GM18861 (cell line): ENCODE results near the gene HABP2.

Source experiments
- ATAC-seq: cut with Tn5 transposase; IDR thresholded peaks from one replicate; pipeline ENCODE4 v1.9.1; 2021; ENCODE audit not compliant: unreplicated experiment

The HABP2 gene

DNA sequence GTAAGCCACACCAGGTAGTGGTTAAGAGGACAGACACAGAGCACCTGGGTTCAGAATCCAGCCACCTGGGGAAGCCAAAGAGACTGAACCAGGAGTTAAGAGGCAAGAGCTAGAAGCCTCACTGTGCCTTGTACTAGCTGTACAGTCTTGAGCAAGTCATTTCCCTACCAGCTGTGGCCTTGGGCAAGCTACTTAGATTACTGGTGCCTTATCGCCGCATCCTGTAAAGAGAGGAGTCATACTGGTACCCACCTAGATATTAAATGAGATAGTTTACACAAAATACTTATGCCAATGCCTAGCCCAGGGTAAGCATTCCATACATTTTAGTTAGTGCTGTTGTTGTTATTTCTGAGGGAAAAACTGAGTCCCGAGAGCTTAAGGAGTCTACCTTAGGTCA lies 47.7 kb downstream of the HABP2 start:
- ATAC-seq = no peak

DNA sequence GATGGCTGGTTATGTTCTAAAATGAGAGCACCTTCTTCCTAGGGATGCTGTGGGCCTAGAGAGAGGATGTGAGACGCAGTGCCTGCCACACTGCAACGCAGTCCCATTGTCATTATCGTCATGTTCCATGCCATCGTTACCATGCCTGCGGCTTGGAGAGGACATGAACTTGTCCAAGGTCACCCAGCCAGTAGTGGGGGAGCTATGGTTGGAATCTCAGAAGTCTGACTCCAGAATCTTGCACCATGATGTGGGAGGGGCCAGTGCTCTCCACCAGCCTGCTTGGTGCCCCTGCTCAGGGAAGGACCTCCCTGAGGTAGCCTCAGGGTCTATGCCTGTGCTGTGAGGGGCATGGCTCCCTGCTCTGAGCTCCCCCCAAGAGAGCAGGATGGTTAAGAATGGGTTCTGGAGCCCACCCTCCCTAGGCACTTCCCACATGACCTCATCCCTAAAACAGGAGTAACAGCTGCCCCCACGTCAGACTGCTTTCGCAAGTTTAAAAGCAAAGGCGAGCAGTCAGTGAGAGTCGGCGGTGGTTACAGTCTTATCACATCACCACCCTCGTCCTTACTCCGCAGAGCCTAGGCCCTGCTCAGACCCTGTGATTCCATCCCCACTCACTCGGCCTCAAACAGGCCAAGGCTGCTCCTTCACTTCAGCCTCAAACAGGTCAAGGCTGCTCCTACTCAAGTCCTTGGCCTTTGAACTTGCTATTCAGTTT lies 50.4 kb downstream of the HABP2 start:
- no peak for ATAC-seq

DNA sequence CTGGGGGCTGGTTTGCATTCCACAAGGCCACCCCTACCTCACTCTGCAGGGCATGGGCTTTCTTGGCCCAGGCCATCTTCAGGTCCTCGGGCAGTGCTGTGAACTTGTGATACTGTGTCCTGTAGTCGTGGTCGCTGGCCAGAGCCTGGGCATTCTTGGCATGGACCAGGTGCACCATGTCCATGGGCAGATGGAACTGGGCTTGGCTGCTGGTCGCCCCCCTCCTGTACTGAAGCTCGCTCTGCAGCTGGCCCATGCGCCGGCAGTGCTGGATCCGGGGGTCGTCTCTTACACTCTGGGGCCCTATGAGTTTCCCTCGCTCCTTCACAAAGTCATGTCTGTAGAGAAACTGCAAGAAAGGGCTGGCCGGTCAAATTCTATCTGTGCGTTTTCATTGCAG lies 51.7 kb downstream of the HABP2 start:
- ATAC-seq = no peak

DNA sequence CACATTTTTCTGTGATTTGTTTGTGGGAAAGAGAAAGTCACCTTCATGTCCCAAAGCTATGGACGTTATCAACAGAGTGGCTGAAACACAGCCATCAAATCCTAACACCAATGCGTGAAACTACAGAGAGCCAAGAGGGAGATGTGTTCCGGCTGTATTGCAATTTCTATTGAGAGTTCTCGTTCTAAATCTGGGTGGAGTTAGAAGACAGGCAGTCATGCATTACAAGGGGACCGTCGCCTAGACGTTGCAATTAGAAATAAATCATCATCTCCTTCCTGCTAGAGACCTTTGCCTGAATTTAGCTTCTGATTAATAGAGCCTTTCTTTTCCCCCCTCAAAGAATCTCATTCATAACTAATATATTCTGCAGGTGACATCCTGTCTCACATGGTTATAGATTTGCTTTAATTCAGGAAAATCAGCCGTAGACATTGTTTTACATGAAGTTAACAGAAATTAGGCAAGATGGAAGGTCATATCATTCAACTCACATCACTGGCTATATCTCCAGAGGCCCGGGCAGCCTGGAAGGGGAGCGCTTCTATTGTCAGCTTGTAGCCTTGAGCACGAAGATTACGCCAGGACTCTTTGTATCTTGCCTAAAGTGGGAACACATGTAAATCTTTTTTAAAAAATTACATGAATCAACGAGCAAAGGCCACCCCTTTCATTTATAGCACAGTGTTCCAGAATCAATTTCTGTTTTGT lies 52.6 kb downstream of the HABP2 start:
- no peak for ATAC-seq

DNA sequence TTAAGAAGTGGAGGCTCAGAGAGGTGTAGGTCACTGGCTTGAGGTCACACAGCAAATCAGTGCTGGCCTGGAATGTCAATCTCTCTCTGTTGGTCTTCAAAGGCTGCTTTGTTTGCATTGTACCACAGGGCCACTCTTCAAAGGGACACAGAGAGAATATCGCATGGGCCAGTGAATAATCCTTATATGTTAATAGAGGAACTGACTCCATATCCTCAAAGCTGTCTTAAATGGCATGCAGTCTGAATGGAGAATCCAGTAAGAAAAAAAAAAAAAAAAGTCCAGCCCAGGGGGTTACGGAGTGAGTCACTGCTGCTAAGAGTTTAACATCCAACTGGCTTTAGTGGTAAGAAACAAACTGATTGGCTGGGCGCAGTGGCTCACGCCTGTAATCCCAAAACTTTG lies 56.9 kb downstream of the HABP2 start:
- no peak for ATAC-seq

DNA sequence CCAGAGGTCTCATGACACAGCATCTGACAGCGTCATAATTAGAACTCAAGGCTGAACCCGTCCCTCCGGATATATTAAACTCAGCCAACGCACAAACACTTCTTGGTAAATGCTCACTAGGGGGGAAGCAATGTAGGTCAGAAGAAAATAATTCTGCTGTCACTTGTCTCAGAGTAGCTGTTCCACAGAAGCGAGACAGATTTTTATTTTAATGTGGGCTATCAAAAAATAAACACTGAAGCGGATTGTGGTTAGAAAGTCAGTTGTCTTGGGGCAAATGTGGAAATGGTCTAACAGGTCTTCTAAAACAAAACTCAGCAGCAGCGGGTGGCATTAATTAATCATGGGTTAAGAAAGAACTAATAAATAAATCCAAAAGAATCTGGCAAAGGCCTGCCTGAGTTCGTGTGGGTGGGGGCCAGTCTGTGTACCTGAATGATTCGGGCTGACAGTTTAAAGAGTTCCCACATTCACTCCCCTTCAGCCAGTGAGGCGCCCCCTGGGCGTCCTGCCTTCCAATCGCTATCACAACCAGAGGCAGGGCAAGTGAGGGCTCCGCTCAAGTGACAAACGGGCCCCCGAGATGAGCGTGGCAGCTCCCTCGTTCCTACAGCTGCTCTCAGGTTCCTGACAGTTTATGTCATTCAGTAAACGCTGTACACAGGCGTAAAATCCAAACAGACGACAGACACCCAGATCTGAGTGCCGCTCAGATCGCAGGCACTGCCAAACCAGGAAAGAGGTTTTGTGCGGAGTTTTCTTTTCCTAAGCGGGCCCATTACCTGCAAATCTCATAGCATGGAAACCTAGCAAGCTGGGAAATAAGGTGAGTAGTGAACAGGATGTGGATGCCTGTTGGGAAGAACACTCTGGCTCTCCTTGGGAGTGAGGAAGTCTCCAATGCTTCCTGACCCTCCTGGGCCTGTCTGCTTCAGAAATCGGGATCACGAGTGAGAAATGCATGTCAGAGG lies 58.1 kb downstream of the HABP2 start:
- ATAC-seq = no peak

DNA sequence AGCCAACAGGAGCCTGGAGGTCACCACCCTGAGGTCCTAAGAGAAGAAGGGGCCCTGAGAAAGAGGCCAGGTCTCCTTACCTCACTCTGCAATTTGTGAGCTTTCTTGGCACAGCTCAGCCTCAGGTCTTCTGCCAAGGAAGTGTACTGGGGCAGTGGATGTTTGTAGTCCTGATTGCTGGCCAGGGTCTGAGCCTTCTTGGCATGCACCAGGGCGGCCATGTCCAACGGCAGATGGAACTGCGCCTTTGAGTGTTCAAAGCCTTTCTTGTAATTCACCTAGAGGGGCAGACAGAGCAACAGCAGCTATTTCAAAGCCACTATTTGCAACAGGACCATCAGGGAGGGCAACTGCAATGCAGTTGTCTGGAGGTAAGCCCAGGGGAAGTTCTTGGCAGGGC lies 59.3 kb downstream of the HABP2 start:
- no peak for ATAC-seq

DNA sequence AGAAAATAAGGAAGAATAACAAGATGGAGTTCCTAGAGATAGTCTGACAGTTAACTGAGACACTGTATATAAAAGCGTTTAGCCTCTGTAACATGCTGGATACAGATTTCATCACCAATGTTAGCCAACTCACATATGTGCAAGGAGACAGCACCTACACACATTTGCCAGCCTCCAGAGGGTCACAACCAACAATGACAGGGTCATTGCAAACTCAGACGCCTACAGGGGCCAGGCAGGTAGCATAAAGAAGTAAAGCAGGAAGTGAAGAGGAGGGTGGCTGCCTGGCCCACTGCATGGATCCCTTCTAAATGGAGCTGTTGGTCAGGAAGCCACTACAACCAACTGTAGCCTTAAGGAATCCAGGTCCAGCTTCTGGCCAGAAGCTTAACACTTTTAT lies 60.6 kb downstream of the HABP2 start:
- ATAC-seq = no peak

DNA sequence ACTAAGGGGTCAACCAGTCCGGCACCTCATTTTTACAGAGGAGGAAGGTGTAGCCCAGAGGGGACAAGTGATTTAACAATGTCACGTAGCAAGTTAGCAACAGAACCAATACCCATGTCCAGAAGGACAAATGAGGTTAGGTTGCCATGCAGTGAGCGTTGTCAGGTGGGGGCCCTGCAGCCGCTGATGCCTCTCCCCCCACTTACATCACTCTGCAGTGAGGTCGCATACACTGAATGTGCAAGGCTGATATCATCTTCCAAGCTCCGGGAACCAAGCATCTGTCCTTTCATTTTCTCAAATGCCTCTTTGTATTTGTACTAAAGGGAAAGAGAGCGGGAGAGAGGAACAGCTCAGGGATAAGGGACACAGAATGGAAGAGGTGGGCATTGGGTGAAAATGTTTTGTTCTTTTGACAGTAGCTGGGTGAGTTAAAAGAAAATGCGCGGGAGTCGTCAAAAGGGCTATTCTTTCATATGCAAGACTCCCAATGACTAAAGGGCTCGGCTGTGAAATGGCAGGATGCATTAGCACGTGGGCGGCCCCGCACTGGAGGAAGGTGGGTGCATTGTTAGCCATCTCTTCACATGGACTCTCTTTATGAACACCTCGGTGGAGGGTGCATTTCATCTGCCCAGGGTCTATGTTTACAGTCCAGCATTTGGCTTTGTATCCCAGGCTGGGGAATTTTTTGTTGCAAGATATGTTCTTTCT lies 61.3 kb downstream of the HABP2 start:
- ATAC-seq = no peak

DNA sequence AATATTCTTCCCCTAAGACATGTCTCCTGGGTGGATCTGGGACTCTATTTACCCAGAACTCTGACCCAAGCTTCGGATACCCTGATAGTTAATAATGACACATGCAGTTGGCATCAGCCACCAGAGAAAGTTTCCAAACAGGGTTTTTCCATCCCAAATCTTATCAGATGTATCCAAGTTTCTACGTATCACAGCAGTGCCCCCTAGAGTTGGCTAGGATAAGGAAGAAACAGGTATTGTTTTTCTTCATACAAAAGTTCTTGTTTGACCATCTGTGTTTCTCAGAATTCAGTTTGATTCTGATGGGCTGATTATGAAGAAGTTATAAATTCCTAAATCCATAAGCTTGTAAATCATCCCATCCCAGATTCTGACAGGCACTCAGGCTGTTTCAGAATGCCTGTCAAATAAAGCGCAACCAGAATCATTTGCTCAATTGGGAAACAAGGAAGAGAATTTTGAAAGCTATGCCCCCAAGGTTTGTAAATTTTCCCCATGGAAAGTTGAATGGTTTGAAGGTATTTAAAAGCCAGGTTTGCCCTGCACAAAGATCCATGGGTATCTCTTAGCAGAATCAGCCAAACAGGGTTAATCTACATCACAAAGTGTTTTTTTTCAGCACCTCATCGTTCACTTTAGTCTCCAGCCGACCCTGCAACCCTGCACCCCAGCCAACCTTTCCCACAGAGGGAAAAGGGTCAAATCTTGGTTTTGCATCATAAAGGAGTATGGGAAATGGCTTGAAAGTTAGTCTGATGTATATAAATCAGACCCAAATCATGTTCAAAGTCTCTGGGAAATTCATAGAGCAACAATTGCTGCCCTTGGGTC lies 63.6 kb downstream of the HABP2 start:
- ATAC-seq = no peak

DNA sequence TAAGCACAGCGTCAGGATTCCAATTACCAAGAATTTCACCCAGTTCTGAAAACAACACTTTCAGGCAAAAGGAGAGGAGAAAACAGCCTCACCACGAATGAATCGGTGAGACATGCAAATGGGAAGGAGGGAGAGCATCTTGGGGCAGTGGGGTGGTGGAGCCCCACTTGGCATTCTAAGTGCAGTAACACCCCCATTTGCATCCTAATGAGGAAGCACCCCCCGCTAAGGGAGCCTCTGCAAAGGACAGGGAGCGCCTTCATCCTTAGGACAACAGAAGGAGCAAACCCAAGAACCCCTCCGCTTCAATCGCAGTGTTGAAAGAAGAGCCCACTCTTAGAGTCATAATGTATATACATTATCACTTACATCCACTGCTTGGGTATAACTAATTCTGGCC lies 64.2 kb downstream of the HABP2 start:
- ATAC-seq = no peak

DNA sequence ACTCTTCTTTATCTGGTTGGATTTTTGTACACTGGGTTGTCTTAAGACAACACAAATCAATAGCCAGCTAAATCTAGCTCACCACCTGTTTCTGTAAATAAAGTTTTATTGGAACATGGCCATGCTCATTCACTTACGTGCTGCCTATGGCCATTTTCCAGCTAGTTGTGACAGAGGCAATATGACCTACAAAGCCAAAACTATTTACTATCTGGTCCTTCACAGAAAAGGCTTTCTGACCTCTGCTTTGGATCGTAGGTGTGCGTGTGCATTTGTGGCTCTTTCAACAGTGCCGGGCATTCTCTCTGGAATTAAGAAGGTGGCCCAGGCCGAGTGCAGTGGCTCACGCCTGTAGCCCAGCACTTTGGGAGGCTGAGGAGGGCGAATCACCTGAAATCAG lies 65.5 kb downstream of the HABP2 start:
- no peak for ATAC-seq

DNA sequence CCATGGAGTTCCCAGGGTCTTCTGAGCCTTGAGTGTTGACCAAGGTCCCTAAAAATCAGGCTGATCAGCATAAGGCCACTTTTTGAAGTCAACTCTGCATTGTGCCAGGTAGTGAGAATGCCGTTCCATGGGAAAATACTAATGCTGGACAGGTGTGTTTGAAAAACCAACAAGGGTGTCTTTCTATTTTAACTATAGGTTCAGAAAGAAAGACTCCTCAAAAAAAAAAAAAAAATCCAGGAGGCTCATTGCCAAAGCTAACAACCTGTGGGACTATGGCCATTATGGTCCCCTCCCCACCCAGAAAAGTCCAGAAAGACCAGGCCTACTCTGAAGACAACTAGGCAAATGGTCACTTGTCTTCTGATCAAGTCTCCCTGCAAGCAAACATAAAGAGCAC lies 66.5 kb downstream of the HABP2 start:
- no peak for ATAC-seq

DNA sequence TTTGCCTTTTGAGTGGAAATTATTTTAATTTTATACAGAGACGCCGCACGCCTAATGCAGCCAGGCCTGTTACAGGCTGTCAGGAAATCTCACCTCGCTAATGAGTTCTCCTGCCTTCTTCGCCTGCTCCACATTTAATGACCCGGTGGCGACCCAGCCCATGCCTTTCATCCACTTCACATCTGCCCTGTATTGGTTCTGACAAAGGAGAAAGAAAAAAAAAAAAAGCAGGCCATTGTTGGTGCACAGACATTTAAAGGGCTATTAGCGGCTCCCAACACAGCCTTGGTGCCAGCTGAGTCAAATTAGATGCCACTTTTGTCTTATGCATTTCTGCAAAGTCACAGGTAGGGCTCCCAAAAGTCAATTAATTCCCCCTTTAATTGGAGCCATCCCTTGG lies 67.7 kb downstream of the HABP2 start:
- no peak for ATAC-seq

DNA sequence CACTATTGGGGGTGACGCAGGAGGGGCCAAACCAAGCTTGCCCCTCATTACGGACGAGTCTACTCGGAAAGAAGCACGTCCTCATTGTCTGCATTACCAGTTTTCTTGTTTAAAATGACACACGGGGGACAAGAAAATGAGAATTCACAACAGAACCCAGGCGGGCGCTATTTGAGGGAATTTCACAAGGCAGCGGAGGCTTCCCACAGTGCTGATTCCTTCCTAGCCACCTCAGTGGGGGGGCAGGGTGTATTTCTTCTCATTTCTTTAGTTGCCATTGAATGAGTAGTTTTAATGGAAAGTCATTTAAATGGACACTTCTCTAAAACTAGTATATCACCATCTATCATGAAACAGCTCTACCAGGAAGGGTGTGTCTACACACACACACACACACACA lies 68.1 kb downstream of the HABP2 start:
- ATAC-seq = no peak

DNA sequence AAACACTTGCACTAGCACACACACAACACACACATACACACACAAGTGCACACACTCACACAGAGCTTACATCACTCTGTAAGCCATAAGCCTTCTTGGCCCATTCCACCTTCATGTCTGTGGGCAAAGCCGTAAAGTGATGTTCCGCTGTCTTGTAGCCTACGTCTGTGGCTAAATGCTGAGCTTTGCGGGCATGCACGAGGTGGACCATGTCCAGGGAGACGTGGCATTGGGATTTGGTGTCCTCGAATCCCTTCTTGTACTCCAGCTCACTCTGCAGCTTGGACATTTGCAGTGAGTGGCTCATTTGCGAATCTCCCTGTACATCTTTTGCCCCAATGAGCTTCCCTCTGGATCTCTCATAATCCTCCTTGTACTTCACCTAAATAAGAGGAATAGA lies 68.9 kb downstream of the HABP2 start:
- no peak for ATAC-seq

DNA sequence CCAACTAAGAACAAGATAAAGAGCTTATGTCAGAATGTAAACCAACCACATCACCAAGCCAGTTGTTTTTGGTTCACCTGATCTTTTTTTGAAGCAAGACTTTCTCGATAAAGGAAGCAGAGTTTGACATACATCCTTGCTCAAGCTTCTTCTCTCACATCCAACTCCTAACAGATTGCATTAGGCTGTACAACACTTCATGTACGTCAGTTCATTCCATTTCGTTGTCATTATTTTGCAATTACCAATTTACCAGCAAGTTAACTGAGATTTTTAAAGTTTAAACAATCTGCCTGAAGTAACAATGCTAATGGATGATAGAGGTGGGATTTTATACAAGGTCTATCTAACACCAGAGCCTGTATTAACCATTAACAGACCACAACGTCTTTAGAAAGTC lies 70.0 kb downstream of the HABP2 start:
- no peak for ATAC-seq

DNA sequence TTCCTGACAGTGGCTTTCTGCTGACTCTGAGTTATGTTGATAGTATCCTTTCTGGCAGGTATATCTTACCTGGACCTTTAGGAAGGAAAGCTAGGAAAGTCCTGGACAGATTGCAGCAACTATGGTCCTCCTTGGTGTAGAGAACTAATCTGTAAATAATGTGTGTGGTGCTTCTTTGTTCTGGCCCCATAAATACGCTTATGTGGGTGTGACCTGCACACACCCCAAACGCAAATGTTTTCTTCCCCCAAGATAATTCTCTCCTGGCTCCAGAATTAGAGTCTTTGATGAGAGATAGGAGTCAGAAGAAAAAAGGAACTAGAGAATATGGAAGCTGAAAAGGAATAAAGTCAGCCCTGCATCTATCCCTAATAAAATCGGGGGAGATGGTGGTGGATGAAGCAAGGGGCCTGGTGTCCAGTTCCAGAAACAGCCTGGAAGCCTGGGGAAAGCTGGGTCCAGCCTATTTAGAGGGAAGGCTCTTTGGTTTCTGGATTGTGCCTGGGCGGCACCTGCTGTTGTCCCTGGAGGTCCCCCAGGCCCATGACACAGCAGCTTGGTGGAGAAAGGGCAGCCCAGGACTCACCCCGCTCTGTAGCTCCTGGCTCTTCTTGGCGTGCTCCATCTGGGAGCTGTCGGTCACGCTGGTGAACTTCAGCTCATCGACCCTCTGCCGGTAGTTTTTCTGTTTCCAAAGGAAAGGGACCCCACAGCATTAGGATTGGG lies 72.8 kb downstream of the HABP2 start:
- ATAC-seq = no peak

DNA sequence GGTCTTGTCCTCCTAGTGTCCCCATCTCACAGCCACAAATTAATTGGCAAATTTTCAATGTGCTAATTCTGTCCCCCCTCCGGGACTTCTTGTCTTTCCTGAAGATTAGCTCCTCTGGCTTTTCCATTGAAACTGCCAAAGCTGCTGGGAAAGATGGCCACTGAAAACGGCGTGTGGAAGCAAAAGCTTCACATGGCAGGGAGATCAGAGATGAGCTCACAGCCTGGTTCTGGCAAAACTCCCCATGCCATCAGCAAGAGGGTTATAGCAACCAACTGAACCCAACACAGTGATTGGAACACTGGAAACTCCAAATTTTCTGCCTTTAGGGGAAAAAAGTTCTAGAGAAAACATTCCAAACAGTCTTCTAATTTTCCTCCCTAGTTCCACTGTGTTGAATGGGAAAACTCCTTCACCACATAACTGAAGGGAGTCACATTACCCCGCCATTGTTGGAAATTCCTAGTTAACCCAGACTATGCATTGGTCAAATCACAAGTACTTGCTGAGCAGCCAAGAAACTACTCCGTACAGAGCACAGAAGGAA lies 74.0 kb downstream of the HABP2 start:
- no peak for ATAC-seq
